HFF-Myc (cell line): ENCODE measurements around the gene ING3.

Source experiments
- DNase-seq: peaks from one replicate; pipeline ENCODE4 v3.0.0-alpha.2; 2011; ENCODE audit warnings: low read depth; ENCODE audit errors: extremely low read depth
- H3K4me3 ChIP-seq: replicated peaks from 2 replicates; pipeline ENCODE4 v1.5.1; 2011; ENCODE audit warnings: low read depth, mild to moderate bottlenecking, control low read depth, low read length
- CTCF ChIP-seq: IDR thresholded peaks from 2 replicates; pipeline ENCODE4 v1.5.1; 2012; ENCODE audit warnings: mild to moderate bottlenecking, low read depth, low read length, control low read depth; ENCODE audit errors: missing control alignments

Gene ING3

GRCh38 chr7:120988591-120989256 is 38.1 kb downstream of the ING3 start, which contains the start of gene CPED1:
CPED1 (plus strand) TSS chr7:120988711; CDS start chr7:120989622, 911 bp downstream.
- TF ChIP-seq CTCF: no peak
- no peak for DNase-seq

GRCh38 chr7:120989257-120990220 is 39.0 kb downstream of the ING3 start:
- no peak for TF ChIP-seq CTCF
- peak overlapping the region; percentile 66 for H3K4me3 ChIP-seq
- no peak for DNase-seq

More at GRCh38 chr7:120988591-120989256, 38.1 kb downstream of the ING3 start, which contains the start of gene CPED1:
- H3K4me3 ChIP-seq: peak within 1 kb of the TSS; percentile 66

DNA sequence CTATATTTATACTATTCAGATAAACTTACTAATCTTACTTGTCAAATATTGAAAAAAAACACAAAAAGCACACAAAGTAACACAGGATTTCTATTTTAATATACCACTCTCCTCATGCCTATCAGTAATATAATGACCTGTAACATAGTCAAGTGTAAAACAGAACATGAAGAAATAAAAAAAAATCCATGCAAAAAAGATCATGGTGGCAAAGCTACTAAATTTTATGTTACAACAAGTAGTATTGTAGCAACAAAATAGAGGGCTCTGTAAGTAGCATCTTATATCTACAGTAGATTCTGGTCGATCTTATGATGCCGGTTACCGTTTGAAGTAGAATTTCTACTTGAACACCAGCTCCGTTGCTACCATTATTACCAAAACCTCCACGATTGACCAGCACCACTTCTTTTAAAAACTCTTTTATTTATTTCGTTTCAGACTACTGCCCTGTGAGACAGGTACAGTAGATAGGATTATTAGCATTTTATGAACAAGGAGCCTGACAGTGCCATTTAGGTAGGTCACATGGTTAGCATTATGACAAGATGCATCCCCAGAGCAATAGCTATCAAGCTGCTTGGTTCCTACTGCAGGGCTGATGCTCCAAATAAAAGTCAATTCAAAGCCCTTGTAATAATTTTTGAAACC is 40.0 kb downstream of the ING3 start:
- no peak for TF ChIP-seq CTCF
- DNase-seq: no peak
- H3K4me3 ChIP-seq: peak overlapping the region; percentile 66

GRCh38 chr7:120991161-120991560 is 40.6 kb downstream of the ING3 start:
- no peak for DNase-seq
- no peak for TF ChIP-seq CTCF
- H3K4me3 ChIP-seq: peak overlapping the region; percentile 66

DNA sequence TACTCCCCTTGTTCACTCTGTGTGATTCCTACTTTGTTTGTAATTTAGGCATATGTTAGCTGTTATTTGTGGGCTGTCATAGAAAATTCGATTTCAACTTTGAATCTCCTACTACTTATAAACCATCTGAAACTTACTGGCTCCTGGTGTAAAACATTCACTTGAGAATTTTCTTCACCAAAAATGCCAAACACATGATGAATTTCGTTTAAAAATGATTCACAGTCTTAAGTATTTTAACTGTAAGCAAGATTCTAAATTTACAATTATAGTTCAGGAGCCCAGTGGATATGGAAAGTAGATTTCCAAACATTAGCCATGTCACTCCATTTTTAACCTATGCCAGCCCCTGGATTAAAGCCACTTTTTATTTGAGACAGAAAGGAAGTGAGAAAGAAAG is 41.0 kb downstream of the ING3 start:
- TF ChIP-seq CTCF: no peak
- H3K4me3 ChIP-seq: peak overlapping the region; percentile 66
- DNase-seq: no peak

DNA sequence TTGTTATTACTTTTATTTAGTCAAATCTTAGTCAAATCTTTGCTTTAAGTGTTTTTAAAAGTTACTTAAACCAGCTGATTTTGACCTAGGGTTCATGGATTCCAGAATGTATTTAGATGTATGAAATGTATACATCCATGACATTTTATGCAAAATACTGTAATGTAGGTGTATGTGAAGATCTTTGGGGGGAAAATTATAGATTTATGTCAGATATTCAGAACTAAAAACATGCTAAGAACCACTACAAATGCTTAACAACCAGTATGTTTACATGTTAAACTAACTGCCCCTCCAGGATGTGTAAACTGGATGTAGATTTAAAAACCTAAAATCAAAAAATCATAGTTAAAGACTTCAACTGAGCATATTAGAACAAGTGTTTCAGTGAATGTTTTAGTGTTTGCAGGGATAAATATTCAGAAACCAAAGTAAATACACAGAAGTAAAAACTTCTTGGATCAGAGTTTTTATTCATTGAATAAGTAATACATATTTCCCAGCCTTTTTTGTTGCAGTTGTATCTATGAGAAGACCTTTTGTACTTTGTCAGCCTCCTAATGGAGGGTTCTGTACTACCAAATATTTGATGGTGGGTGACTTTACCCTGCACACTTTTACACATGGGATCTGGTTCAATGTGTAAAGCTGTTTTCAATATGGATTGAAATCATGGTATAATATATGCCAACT is 41.8 kb downstream of the ING3 start:
- TF ChIP-seq CTCF: no peak
- H3K4me3 ChIP-seq: peak overlapping the region; percentile 66; the same call in 1 of the 2 replicates
- DNase-seq: no peak
